Right lobe of liver (tissue), 4 donors: ENCODE data around the gene COL4A1.

Experiments
- POLR2A ChIP-seq: fragments of 450-650 bp; IDR thresholded peaks from one replicate; pipeline ENCODE4 v1.6.1; 2017; ENCODE audit warnings: antibody characterized with exemption, mild to moderate bottlenecking
- TF ChIP-seq, protein P1 (sequence below), 4 donors: fragments of 200-600 bp in 3 of 4; fragments of 450-650 bp in 1 of 4; IDR thresholded peaks; one replicate each; pipeline versions ENCODE4 v1.5.1 to v1.8.0; 2016 to 2022; ENCODE audit warnings: antibody characterized with exemption in 4 of 4, mild to moderate bottlenecking in 2 of 4
- donor health status: DM: no; HTN: no; CAD: no.
- donor health status: DM: no; HTN: no; CAD: no.
- donor health status: DM: no; HTN: yes; CAD: no.

DNA sequence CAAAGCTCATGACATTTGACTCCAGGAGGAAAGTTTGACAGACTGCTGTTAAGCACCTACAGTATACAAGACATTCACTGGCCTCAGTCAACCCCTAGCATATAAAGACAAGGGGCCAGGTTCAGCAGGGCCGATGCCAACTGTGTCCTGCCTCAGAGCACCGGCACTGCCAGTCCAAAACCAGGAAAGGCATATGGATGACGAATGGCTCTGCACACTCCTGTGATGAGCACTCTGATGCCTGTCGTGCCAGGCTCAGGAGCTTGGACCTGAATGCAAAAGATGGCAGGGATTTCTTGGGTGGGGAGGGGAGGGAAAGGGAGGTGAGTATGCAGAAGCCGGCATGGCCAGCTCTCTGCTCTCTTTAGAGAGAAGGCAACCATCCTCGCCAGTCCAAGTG is 38.9 kb downstream of the COL4A1 start:
- TF ChIP-seq POLR2A = no peak
- TF ChIP-seq, protein P1, sequence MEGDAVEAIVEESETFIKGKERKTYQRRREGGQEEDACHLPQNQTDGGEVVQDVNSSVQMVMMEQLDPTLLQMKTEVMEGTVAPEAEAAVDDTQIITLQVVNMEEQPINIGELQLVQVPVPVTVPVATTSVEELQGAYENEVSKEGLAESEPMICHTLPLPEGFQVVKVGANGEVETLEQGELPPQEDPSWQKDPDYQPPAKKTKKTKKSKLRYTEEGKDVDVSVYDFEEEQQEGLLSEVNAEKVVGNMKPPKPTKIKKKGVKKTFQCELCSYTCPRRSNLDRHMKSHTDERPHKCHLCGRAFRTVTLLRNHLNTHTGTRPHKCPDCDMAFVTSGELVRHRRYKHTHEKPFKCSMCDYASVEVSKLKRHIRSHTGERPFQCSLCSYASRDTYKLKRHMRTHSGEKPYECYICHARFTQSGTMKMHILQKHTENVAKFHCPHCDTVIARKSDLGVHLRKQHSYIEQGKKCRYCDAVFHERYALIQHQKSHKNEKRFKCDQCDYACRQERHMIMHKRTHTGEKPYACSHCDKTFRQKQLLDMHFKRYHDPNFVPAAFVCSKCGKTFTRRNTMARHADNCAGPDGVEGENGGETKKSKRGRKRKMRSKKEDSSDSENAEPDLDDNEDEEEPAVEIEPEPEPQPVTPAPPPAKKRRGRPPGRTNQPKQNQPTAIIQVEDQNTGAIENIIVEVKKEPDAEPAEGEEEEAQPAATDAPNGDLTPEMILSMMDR (IDR thresholded peaks at IDR 0.05) = no peak
